HCT116 (cell line): Measurements from ENCODE around the gene ELF1. TPM values are rescaled to one million over a fixed set of nuclear protein-coding genes. Genes with fewer than 3 reads are reported as not detected.

Experiments
- ATAC-seq: fragments of 200-7000 bp; cut with Tn5 transposase; 2 replicates; pipeline ENCODE4 v1.9.1; 2020; ENCODE audit warnings: mild to moderate bottlenecking, moderate library complexity
- BruUV-seq: library from RNA; stranded (reverse); fragments of 400-500 nt; replicated peaks from 2 replicates; lab custom pipeline; 2021; lab: Mats Ljungman, UMichigan
- CTCF ChIA-PET: fragments of 300-600 bp; sonication (Branson Sonifier 250); formaldehyde crosslinking; loops from one replicate; lab custom pipeline; 2021; ENCODE audit warnings: antibody characterized with exemption; lab: Charles Lee
- POLR2A ChIA-PET: fragments of 300-600, 350-600 bp; sonication (Branson Sonifier 250); formaldehyde crosslinking; loops from one replicate; lab custom pipeline; 2021; ENCODE audit warnings: antibody characterized with exemption; lab: Charles Lee
- RAD21 ChIA-PET, 2 experiments: fragments of 300-600 bp; sonication (Branson Sonifier 250); formaldehyde crosslinking; loops; one replicate each; lab custom pipeline; 2023; ENCODE audit warnings: low total read pairs in 2 of 2; ENCODE audit not compliant: uncharacterized antibody in 2 of 2, unreplicated experiment in 2 of 2, low non-redundant PET in 1 of 2; lab: Charles Lee
- DNase-seq: peaks from one replicate; pipeline ENCODE4 v3.0.0-alpha.2; 2010; ENCODE audit warnings: low read depth, low spot score
- H2AFZ ChIP-seq: fragments of 200-600 bp; shearing (Covaris generic), sonication (generic); 2 replicates; pipeline ENCODE4 v1.6.1; 2017; ENCODE audit warnings: low read depth, mixed run types, mixed read lengths, antibody characterized with exemption, low read length; ENCODE audit not compliant: poor library complexity, severe bottlenecking
- H3K27ac ChIP-seq: 2 replicates; pipeline ENCODE4 v1.5.1; 2012; ENCODE audit warnings: low read depth, low read length
- H3K27me3 ChIP-seq: fragments of 200-600 bp; sonication (generic); 2 replicates; pipeline ENCODE4 v1.6.1; 2016; ENCODE audit warnings: mixed run types, low read length, mixed read lengths; ENCODE audit not compliant: insufficient read depth
- H3K36me3 ChIP-seq, 2 experiments: fragments of 200-500 bp in 1 of 2; fragments of 200-600 bp in 1 of 2; sonication (Bioruptor generic) in 1 of 2; sonication (generic) in 1 of 2; 2 replicates each; pipeline versions ENCODE4 v1.5.1 to v1.6.1; 2014 to 2016; ENCODE audit warnings: low read length in 2 of 2, inconsistent platforms in 1 of 2, mixed read lengths in 1 of 2, mixed run types in 1 of 2; ENCODE audit not compliant: insufficient read depth in 2 of 2, control insufficient read depth in 1 of 2
- H3K4me1 ChIP-seq, 2 experiments: fragments of 200-600 bp in 1 of 2; sonication (generic) in 1 of 2; 2 replicates each; pipeline versions ENCODE4 v1.5.1 to v1.6.1; 2012 to 2017; ENCODE audit warnings: low read length in 2 of 2, inconsistent platforms in 1 of 2, mild to moderate bottlenecking in 1 of 2, mixed read lengths in 1 of 2, mixed run types in 1 of 2, moderate library complexity in 1 of 2; ENCODE audit not compliant: insufficient read depth in 2 of 2, control insufficient read depth in 1 of 2
- H3K4me2 ChIP-seq: fragments of 200-600 bp; sonication (generic); 2 replicates; pipeline ENCODE4 v1.6.1; 2017; ENCODE audit warnings: mixed run types, low read length, mixed read lengths
- H3K4me3 ChIP-seq, 2 experiments: fragments of 200-600 bp in 1 of 2; sonication (generic) in 1 of 2; replicated peaks in 1 of 2; 2 replicates each; pipeline ENCODE4 v1.5.1; 2011 to 2016; ENCODE audit warnings: low read length in 2 of 2, control low read depth in 1 of 2, low read depth in 1 of 2, mild to moderate bottlenecking in 1 of 2, mixed read lengths in 1 of 2, mixed run types in 1 of 2
- H3K79me2 ChIP-seq: fragments of 200-600 bp; sonication (generic); 2 replicates; pipeline ENCODE4 v1.6.1; 2017; ENCODE audit warnings: mild to moderate bottlenecking, mixed run types, low read length, moderate library complexity, mixed read lengths; ENCODE audit not compliant: insufficient read depth
- H3K9ac ChIP-seq: fragments of 200-600 bp; sonication (generic); 2 replicates; pipeline ENCODE4 v1.6.1; 2016; ENCODE audit warnings: low read length, mixed read lengths
- H3K9me2 ChIP-seq: fragments of 200-600 bp; sonication (generic), shearing (Covaris generic); 2 replicates; pipeline ENCODE4 v1.6.1; 2017; ENCODE audit warnings: mixed run types, mild to moderate bottlenecking, moderate library complexity; ENCODE audit not compliant: insufficient read depth
- H3K9me3 ChIP-seq, 2 experiments: fragments of 200-500 bp in 1 of 2; fragments of 200-600 bp in 1 of 2; sonication (Bioruptor generic) in 1 of 2; sonication (generic) in 1 of 2; 2 replicates each; pipeline ENCODE4 v1.6.1; 2014 to 2017; ENCODE audit warnings: low read length in 2 of 2, mixed read lengths in 2 of 2, inconsistent platforms in 1 of 2, low read depth in 1 of 2, mild to moderate bottlenecking in 1 of 2, mixed run types in 1 of 2, moderate library complexity in 1 of 2; ENCODE audit not compliant: control insufficient read depth in 1 of 2, insufficient read depth in 1 of 2
- H4K20me1 ChIP-seq: fragments of 200-600 bp; sonication (generic), shearing (Covaris generic); 2 replicates; pipeline ENCODE4 v1.6.1; 2017; ENCODE audit warnings: mixed run types, mild to moderate bottlenecking, moderate library complexity; ENCODE audit not compliant: insufficient read depth
- CBX3 ChIP-seq: IDR thresholded peaks from 2 replicates; pipeline ENCODE4 v1.6.1; 2012; ENCODE audit warnings: low read depth
- ELF1 ChIP-seq: IDR thresholded peaks from 2 replicates; pipeline ENCODE4 v1.6.1; 2012; ENCODE audit warnings: low read depth, borderline replicate concordance
- EZH2 ChIP-seq: fragments of 200-600 bp; sonication (generic); IDR thresholded peaks from 2 replicates; pipeline ENCODE4 v1.6.1; 2017; ENCODE audit warnings: antibody characterized with exemption, mixed run types
- JUND ChIP-seq: IDR thresholded peaks from 2 replicates; pipeline ENCODE4 v1.6.1; 2012
- SRF ChIP-seq: IDR thresholded peaks from 2 replicates; pipeline ENCODE4 v1.6.1; 2012; ENCODE audit warnings: low read depth
- YY1 ChIP-seq: IDR thresholded peaks from 2 replicates; pipeline ENCODE4 v1.6.1; 2011; ENCODE audit warnings: low read length, low read depth, moderate library complexity, mild to moderate bottlenecking; ENCODE audit not compliant: insufficient replicate concordance; ENCODE audit errors: extremely low read depth
- ZFX ChIP-seq: fragments of 450-650 bp; IDR thresholded peaks from 2 replicates; pipeline ENCODE4 v1.6.1; 2017
- ZNF274 ChIP-seq: fragments of 200-500 bp; sonication (Bioruptor generic); IDR thresholded peaks from 2 replicates; pipeline ENCODE4 v1.6.1; 2014; ENCODE audit warnings: mild to moderate bottlenecking, low read depth, low read length, inconsistent platforms
- intact Hi-C: fragments of 100-400 bp; cut with micrococcal nuclease; formaldehyde crosslinking; loops from 2 replicates; pipeline ENCODE4 v1.10.0; 2022
- total RNA-seq: library from RNA; stranded (reverse); gene quantifications from one replicate; pipeline ENCODE4 v1.2.1, GENCODE V29; 2021; ENCODE audit not compliant: unreplicated experiment
- TF ChIP-seq, protein P1 (sequence below): IDR thresholded peaks from 2 replicates; pipeline ENCODE4 v1.6.1; 2012; ENCODE audit warnings: low read depth

Gene ELF1
- total RNA-seq, 1 experiment from 2014 or later, result 30.0 TPM

DNA sequence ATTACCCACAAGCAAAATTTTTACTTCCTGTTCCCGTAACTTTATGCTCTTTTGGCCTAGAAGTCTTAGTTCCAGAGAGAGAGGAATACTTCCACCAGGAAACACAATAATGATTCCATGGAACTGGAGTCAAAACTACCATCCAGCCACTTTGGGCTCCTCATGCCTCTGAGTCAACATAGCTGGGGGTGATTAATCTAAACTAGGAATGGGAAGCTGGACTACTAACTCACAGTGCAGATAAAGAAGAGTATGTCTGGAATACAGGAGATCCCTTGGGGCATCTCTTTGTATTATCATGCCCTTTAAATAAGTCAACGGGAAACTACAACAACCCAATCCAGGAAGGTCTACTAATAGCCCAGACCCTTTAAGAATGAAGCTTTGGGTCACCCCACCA, 8.9 kb upstream of the ELF1 start (continued):
- TF ChIP-seq, protein P1, sequence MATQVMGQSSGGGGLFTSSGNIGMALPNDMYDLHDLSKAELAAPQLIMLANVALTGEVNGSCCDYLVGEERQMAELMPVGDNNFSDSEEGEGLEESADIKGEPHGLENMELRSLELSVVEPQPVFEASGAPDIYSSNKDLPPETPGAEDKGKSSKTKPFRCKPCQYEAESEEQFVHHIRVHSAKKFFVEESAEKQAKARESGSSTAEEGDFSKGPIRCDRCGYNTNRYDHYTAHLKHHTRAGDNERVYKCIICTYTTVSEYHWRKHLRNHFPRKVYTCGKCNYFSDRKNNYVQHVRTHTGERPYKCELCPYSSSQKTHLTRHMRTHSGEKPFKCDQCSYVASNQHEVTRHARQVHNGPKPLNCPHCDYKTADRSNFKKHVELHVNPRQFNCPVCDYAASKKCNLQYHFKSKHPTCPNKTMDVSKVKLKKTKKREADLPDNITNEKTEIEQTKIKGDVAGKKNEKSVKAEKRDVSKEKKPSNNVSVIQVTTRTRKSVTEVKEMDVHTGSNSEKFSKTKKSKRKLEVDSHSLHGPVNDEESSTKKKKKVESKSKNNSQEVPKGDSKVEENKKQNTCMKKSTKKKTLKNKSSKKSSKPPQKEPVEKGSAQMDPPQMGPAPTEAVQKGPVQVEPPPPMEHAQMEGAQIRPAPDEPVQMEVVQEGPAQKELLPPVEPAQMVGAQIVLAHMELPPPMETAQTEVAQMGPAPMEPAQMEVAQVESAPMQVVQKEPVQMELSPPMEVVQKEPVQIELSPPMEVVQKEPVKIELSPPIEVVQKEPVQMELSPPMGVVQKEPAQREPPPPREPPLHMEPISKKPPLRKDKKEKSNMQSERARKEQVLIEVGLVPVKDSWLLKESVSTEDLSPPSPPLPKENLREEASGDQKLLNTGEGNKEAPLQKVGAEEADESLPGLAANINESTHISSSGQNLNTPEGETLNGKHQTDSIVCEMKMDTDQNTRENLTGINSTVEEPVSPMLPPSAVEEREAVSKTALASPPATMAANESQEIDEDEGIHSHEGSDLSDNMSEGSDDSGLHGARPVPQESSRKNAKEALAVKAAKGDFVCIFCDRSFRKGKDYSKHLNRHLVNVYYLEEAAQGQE, result no peak
- TF ChIP-seq ELF1, result no peak
- no peak for TF ChIP-seq SRF
- no peak for TF ChIP-seq ZNF274
- no peak for TF ChIP-seq CBX3

DNA sequence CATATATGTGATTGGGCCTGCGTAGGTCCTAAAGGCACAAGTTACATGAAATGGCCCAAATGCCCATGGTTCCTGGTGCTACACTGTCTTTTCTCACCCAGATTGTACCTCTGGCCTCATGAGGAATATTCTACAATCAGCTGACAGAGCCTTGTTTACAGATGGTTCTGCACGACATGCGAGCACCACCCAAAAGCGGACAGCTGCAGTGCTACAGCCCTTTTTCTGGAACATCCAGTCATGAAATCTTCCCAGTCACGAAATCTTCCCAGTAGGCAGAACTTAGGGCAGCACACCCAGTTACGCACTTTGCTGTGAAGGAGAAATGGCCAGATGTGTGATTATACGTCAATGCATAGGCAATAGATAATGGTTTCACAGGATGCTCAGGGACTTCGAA, 7.7 kb upstream of the ELF1 start:
- H3K9ac ChIP-seq, result no peak overlapping the region
- no peak overlapping the region for H3K4me3 ChIP-seq
- H3K9me3 ChIP-seq, result no peaks in the 10 kb centered on the region
- H3K4me1 ChIP-seq, result no peaks in the 10 kb centered on the region
- POLR2A ChIA-PET, result no interaction called here
- ATAC-seq (no peak), DNase-seq (no peak)
- H3K27me3 ChIP-seq, result no peaks in the 10 kb centered on the region
- intact Hi-C loops, result loop anchor here (5.0 kb wide), 1 partner anchor 249 kb away; no protein-coding TSS in a partner anchor
- no peak overlapping the region for H3K27ac ChIP-seq
- no peaks in the 10 kb centered on the region for H3K9me2 ChIP-seq
- H2AFZ ChIP-seq, result no peak overlapping the region
- no peak overlapping the region for H3K4me2 ChIP-seq
- RAD21 ChIA-PET, result no interaction called here
- TF ChIP-seq CBX3 (no peak), EZH2 (no peak), YY1 (no peak), JUND (no peak), ELF1 (no peak), ZFX (no peak)
- no peaks in the 10 kb centered on the region for H3K79me2 ChIP-seq
- CTCF ChIA-PET, result no interaction called here
- no peaks in the 10 kb centered on the region for H3K36me3 ChIP-seq
- BruUV-seq, result no TSS peak
- H4K20me1 ChIP-seq, result no peaks in the 10 kb centered on the region
